BLaER1 (cell line): ENCODE data around the gene CENPP.

Experiments used
- H3K27ac ChIP-seq: shearing (Covaris generic); formaldehyde crosslinking; 2 replicates; pipeline ENCODE4 v1.8.1; 2022
- H3K27me3 ChIP-seq: shearing (Covaris generic); formaldehyde crosslinking; 2 replicates; pipeline ENCODE4 v1.8.1; 2022
- H3K36me3 ChIP-seq: shearing (Covaris generic); formaldehyde crosslinking; 2 replicates; pipeline ENCODE4 v1.8.1; 2022
- H3K4me1 ChIP-seq: shearing (Covaris generic); formaldehyde crosslinking; 2 replicates; pipeline ENCODE4 v1.8.1; 2022
- H3K4me2 ChIP-seq: shearing (Covaris generic); formaldehyde crosslinking; 2 replicates; pipeline ENCODE4 v1.8.1; 2022
- H3K4me3 ChIP-seq: shearing (Covaris generic); formaldehyde crosslinking; 2 replicates; pipeline ENCODE4 v1.8.1; 2022
- H3K9ac ChIP-seq: shearing (Covaris generic); formaldehyde crosslinking; 2 replicates; pipeline ENCODE4 v1.8.1; 2022
- H3K9me3 ChIP-seq: shearing (Covaris generic); formaldehyde crosslinking; 2 replicates; pipeline ENCODE4 v1.8.1; 2022
- H4K20me1 ChIP-seq: shearing (Covaris generic); formaldehyde crosslinking; 2 replicates; pipeline ENCODE4 v1.8.1; 2022
- Cebpa-rat ChIP-seq: shearing (Covaris generic); IDR thresholded peaks from 2 replicates; pipeline ENCODE4 v1.8.1; 2022

Gene CENPP

DNA sequence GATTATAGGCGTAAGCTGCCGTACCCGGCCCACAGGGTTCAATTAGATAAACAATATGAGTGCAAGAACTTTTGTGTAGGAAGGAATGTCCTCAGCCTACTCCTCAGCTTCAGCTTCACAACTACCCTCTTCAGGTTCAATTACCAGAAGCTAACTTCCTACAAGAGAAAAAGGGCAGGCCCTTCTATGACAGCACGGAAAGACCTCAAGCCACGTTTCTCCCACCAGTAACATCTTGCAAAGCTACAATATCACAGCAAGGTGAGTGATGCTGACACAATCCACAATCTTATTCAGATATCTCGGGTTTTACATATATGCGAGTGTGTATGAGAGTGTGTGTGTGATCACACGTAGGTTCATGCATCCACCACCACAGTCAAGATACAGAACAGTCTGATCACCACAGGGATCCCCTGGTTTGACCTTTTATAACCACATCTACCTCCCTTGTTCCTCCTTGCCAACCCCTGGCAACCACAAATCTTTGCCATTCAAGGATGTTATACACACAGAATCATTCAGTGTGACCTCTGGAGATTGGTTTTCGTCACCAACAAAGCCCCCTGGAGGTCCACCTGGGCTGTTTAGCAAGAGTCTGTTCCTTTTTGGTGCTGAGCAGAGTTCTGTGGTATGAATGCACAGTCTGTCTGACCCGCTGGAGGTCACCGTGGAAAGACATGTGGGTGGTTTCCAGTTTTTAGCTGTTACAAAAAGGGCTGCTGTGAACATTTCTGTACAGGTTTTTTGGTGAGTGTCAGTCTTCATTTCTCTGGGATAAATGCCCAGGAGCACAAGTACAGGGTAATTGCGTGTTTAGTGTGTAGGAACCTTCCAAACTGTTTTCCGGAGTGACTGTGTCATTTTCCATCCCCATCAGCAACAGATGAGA is 305.9 kb downstream of the CENPP start:
- Histone ChIP-seq H3K4me1 (peaks cover 22% of the 10 kb centered on the region), H3K27ac (no peak overlapping the region), H3K9ac (no peak overlapping the region), H3K36me3 (peaks cover 85% of the 10 kb centered on the region), H3K4me2 (no peak overlapping the region), H3K27me3 (no peaks in the 10 kb centered on the region), H3K4me3 (no peak overlapping the region), H3K9me3 (peaks cover 13% of the 10 kb centered on the region), H4K20me1 (no peaks in the 10 kb centered on the region; the same call in 1 of the 2 replicates)
- no peak for TF ChIP-seq Cebpa-rat

DNA sequence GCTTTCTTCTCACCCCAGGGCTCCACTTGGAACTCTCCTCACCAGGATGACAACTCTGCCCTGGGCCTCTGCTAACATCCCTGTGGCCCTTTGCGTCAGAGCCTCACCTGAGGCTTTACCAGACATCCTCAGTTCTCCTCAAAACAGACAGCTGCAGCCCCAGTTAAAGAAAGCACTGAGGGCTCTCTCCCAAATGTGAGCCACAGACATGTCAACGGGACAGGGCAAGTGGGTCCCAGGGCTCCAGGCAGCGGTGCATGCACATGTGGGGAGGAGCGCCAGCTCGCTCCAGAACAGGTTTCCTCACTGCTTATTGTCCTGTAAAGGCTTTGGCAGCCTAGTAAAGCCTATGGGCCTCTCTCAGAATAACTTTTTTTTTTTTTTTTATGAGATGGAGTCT is 306.9 kb downstream of the CENPP start:
- H3K4me1 ChIP-seq: peaks cover 22% of the 10 kb centered on the region
- H3K4me2 ChIP-seq: 0 out of 2 replicates have a peak overlapping the region, but pooled peaks have one; percentile 8
- H3K27ac ChIP-seq: no peak overlapping the region
- no peaks in the 10 kb centered on the region for H3K27me3 ChIP-seq
- no peaks in the 10 kb centered on the region; the same call in 1 of the 2 replicates for H4K20me1 ChIP-seq
- no peak for TF ChIP-seq Cebpa-rat
- H3K9me3 ChIP-seq: peaks cover 13% of the 10 kb centered on the region
- H3K9ac ChIP-seq: no peak overlapping the region
- H3K36me3 ChIP-seq: peaks cover 95% of the 10 kb centered on the region
- no peak overlapping the region for H3K4me3 ChIP-seq

DNA sequence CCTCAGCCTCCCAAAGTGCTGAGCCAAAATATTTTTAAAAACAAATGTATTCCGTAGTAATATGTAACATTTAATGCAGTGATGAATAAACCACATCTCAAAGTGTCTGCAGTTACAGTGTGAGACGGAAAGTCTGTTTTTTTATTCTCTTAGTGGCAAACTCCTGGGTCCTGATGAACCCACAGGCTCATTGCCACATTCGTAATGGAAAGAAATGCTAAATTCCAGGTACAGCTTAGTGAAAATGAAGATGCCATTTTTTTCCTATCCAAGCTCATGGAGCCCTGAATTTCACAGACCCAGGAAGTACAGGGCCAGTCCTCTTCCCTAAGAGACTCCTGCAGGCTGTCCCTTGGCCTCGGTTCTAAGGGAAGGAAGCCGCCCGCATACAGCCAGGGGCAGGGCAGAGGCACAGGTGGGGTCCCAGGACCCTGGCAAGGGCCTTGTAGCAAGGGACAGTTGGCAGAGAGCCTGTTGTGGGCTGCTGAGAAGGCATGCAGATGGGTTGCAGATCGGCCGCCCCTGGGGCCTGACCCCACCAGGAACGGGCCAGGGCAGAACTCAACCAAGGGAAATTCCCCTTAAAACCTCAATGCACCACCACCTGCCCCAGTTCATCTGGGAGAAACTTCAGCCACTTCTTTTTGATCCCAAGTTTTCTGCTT is 308.0 kb downstream of the CENPP start:
- Histone ChIP-seq H3K4me1 (peaks cover 22% of the 10 kb centered on the region), H3K27me3 (no peaks in the 10 kb centered on the region), H3K4me2 (no peak overlapping the region), H4K20me1 (no peaks in the 10 kb centered on the region; the same call in 1 of the 2 replicates), H3K9me3 (peaks cover 10% of the 10 kb centered on the region), H3K27ac (no peak overlapping the region), H3K36me3 (peaks cover 98% of the 10 kb centered on the region), H3K9ac (no peak overlapping the region), H3K4me3 (no peak overlapping the region)
- no peak for TF ChIP-seq Cebpa-rat

DNA sequence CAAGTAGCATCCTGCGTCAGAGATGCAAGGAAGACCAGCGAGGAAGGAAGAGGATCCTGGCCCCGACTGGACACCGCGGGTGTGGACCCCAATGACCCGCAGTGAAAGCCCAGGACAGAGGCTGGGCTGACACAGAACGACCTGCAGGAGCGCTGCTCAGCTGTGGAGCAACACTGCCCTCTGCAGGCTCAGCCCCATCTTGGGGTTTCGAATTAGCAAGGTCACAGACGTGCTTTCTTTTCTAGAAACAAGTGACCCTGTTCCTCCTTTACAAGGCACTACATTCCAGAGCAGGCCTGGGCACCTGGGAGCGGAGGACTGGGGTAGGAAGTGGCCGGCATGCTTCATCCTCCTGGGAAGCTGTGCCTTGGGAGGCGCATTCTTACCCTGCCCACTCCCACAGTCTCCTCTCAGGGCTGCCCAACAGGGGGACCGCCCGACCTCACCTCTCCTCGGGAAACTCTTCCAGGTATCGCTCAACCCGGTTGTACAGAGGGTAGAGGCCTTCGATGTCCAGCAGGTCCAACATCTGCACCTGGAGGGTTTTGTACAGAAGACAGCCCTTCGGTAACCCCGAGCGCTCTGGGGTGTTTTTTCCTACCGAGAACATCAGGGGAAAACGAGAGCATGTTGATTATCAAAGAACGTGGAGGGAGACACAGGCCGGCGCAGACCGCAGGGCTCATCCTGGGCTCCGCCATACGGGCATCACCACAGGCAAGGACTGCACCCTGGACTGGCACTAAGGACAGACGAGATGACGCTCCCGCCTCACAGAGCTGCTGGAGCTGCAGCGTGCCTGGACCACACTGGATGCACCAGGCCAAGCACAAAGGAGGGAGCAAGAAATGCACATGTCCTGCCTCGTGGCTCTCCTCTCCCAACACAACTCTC is 309.2 kb downstream of the CENPP start:
- H3K4me1 ChIP-seq: peaks cover 22% of the 10 kb centered on the region
- H3K36me3 ChIP-seq: peaks cover 99% of the 10 kb centered on the region
- peaks cover 3% of the 10 kb centered on the region for H3K9me3 ChIP-seq
- H4K20me1 ChIP-seq: no peaks in the 10 kb centered on the region; the same call in 1 of the 2 replicates
- H3K4me3 ChIP-seq: no peak overlapping the region
- TF ChIP-seq Cebpa-rat: no peak
- H3K27ac ChIP-seq: no peak overlapping the region
- no peak overlapping the region for H3K9ac ChIP-seq
- H3K4me2 ChIP-seq: no peak overlapping the region
- H3K27me3 ChIP-seq: no peaks in the 10 kb centered on the region

DNA sequence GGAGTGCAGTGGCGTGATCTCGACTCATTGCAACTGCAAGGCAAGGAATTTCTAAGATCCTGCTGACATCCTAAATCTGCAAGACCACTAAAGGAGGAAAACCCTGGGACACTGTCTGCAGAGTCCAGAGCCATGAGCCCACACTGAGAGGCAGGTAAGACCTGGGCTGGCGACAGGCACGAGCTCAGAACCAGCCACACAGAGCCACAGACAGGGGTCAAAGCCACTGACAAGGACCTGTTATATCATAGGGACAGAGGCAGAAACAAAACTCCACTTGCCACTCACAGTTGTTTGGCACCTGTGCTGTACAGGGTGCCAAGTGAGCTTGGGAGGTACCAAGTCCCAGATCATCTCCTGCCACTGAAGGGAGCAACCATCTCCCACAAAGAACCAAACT is 310.0 kb downstream of the CENPP start:
- Histone ChIP-seq H4K20me1 (no peaks in the 10 kb centered on the region; the same call in 1 of the 2 replicates), H3K4me1 (peaks cover 22% of the 10 kb centered on the region), H3K4me3 (no peak overlapping the region), H3K9me3 (no peaks in the 10 kb centered on the region), H3K4me2 (no peak overlapping the region), H3K36me3 (peaks cover 98% of the 10 kb centered on the region), H3K27me3 (no peaks in the 10 kb centered on the region), H3K27ac (no peak overlapping the region), H3K9ac (no peak overlapping the region)
- no peak for TF ChIP-seq Cebpa-rat

DNA sequence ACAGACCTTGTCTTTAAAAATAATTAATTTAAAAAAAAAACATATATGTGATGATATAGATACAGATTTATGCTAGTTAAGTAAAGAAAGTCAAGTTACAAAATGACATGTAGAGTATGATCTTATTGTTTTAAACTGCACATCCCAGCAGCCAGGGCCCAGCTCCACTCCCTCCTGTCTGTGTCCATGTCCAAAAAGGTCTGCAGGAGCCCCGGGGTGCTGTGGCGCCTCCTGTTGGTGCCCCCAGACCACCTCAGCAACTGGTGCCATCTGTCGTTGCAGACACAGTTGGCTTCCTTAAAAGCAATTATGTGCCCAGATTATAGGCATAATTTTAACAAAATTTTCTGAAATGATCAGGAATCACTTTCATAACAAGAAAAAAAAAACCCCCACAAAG is 310.9 kb downstream of the CENPP start:
- H3K4me2 ChIP-seq: no peak overlapping the region
- H3K4me3 ChIP-seq: no peak overlapping the region
- no peak for TF ChIP-seq Cebpa-rat
- no peak overlapping the region for H3K9ac ChIP-seq
- no peak overlapping the region for H3K27ac ChIP-seq
- no peaks in the 10 kb centered on the region for H3K27me3 ChIP-seq
- no peaks in the 10 kb centered on the region; the same call in 1 of the 2 replicates for H4K20me1 ChIP-seq
- no peaks in the 10 kb centered on the region for H3K9me3 ChIP-seq
- H3K4me1 ChIP-seq: peaks cover 19% of the 10 kb centered on the region
- H3K36me3 ChIP-seq: peaks cover 99% of the 10 kb centered on the region

DNA sequence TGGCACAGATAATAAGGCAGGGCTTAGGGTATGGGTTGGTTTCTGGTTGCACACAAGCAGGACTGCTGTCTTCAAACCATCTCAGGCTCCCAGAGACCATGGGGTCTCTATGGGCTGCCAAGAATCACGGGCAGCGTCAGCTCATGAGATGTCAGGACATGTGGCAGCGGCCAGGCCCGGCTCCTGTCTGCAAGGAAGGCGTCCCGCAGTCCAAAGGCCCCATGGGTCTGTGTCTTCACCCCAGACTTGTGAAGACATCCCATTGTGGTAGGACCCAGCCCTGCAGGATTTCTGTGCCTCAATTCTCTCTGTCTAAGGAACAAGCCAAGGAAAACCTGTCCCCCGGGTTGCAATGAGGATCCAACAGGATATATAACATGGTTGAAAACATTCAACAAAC is 311.6 kb downstream of the CENPP start:
- TF ChIP-seq Cebpa-rat: no peak
- H3K4me1 ChIP-seq: peaks cover 12% of the 10 kb centered on the region
- H4K20me1 ChIP-seq: peaks cover 6% of the 10 kb centered on the region; the same call in 1 of the 2 replicates
- no peaks in the 10 kb centered on the region for H3K27me3 ChIP-seq
- H3K4me3 ChIP-seq: no peak overlapping the region
- H3K36me3 ChIP-seq: peaks cover 99% of the 10 kb centered on the region
- H3K9me3 ChIP-seq: no peaks in the 10 kb centered on the region
- H3K4me2 ChIP-seq: no peak overlapping the region
- no peak overlapping the region for H3K9ac ChIP-seq
- H3K27ac ChIP-seq: no peak overlapping the region

DNA sequence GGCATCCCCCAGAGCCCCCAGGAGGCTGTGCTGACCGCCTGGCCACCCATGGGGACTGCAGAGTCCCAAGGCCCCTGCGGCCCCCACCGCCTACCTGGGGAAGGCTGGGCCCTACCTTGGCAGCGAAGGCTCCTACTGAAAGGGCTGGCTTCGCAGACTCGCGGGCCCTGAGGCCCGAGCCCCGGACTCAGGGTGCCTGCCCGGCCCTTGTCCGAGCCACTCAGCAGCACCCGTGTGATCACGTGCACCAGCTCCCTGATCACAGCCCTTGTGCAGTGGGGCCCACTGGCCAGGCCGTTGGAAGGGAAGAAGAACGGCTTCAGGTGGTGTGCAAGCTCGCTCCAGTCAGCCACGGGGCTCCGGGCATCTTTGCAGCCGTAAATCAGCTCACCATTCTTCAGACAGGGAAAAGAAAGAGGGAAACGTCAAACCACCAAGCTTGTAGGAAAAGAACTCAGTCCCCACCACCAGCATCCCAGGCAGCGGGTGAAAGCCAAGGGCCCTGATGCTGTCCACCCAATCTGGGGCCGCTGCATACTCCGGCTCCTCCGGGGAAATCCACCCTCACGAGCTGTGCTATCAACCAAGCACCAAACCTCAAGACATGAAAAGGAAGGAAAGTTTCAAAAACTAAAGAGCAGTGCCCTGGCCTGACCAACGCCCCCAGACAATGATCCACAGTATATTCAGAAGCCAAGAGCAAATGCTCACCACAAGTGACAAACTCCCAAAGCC is 312.3 kb downstream of the CENPP start:
- H3K4me3 ChIP-seq: no peak overlapping the region
- H3K36me3 ChIP-seq: peaks cover 99% of the 10 kb centered on the region

DNA sequence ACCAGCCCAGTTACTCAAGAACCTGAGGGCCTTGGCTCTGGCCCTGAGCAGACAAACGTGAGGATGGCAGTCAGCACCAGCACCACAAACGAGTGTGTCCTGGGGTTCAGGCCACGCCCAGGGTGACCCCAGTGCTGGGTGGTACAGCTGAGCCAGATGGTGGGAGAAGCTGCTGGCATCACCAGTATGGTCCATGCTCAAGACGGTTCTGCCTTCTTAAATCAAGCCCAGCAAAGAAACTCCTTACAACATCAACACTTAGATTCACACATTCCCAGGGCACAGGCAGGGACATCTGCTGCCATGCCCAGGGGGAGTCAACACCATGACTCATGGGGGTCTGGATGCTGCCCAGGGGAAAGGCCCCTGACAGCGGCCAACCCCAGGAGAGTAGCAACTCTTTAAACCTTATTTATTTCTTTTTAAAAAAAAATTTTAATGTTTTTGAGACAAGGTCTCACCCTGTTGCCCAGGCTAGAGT is 312.9 kb downstream of the CENPP start:
- Histone ChIP-seq H3K27me3 (no peaks in the 10 kb centered on the region), H3K36me3 (peaks cover 99% of the 10 kb centered on the region), H3K4me2 (no peak overlapping the region), H3K4me3 (no peak overlapping the region), H4K20me1 (peaks cover 6% of the 10 kb centered on the region), H3K9ac (no peak overlapping the region), H3K9me3 (no peaks in the 10 kb centered on the region), H3K27ac (no peak overlapping the region), H3K4me1 (no peaks in the 10 kb centered on the region)
- TF ChIP-seq Cebpa-rat: no peak

More for the DNA sequence above, 312.3 kb downstream of the CENPP start:
- no peak for TF ChIP-seq Cebpa-rat
- Histone ChIP-seq H3K9ac (no peak overlapping the region), H3K27me3 (no peaks in the 10 kb centered on the region), H4K20me1 (peaks cover 6% of the 10 kb centered on the region), H3K4me2 (no peak overlapping the region), H3K27ac (no peak overlapping the region), H3K4me1 (peaks cover 5% of the 10 kb centered on the region), H3K9me3 (no peaks in the 10 kb centered on the region)
